Activated CD4-positive, alpha-beta T cell treated with anti-CD3 and anti-CD28 coated beads for 36 hours (primary cell): ENCODE measurements around the gene TRPM8. TPM values are rescaled to one million over a fixed set of nuclear protein-coding genes. Genes with fewer than 3 reads are reported as not detected.

Source experiments
- ATAC-seq: fragments of 200-7000 bp; cut with Tn5 transposase; one replicate; pipeline ENCODE4 v1.10.0; 2021; ENCODE audit warnings: mild to moderate bottlenecking, moderate library complexity
- CTCF ChIA-PET: fragments of 350-600 bp; sonication (Branson Sonifier 250); formaldehyde crosslinking; loops from one replicate; lab custom pipeline; 2021; ENCODE audit warnings: antibody characterized with exemption; lab: Charles Lee
- POLR2A ChIA-PET: fragments of 350-600 bp; sonication (Branson Sonifier 250); formaldehyde crosslinking; loops from one replicate; lab custom pipeline; 2021; ENCODE audit warnings: antibody characterized with exemption, inconsistent platforms; lab: Charles Lee
- DNase-seq: peaks from one replicate; pipeline ENCODE4 v3.0.0-alpha.2; 2020
- H3K27ac Mint-ChIP-seq: one replicate; pipeline ENCODE4 v1.8.0; 2021; ENCODE audit warnings: mixed read lengths
- H3K27me3 Mint-ChIP-seq: one replicate; pipeline ENCODE4 v1.8.0; 2021; ENCODE audit warnings: mixed read lengths
- H3K36me3 Mint-ChIP-seq: one replicate; pipeline ENCODE4 v1.8.0; 2021; ENCODE audit warnings: low read depth, mixed read lengths
- H3K4me1 Mint-ChIP-seq: one replicate; pipeline ENCODE4 v1.8.0; 2021; ENCODE audit warnings: mixed read lengths
- H3K4me3 Mint-ChIP-seq: one replicate; pipeline ENCODE4 v1.8.0; 2021; ENCODE audit warnings: mild to moderate bottlenecking, moderate library complexity, mixed read lengths
- H3K9me3 Mint-ChIP-seq: one replicate; pipeline ENCODE4 v1.8.0; 2021; ENCODE audit warnings: low read depth, mixed read lengths
- intact Hi-C, 2 experiments: fragments of 100-400 bp; cut with DNase I in 1 of 2; cut with micrococcal nuclease in 1 of 2; formaldehyde crosslinking; loops; one replicate each; pipeline versions ENCODE4 v1.14.2 to v1.15.1; 2022 to 2024; cut with DNase I, micrococcal nuclease
- total RNA-seq, 2 experiments: library from RNA; stranded (reverse); gene quantifications; one replicate each; pipeline ENCODE4 v1.2.3, GENCODE V29; 2021

The TRPM8 gene
- total RNA-seq, 2 experiments from 2014 or later, result not detected

- Mint-ChIP-seq H3K36me3 (no peaks in the 10 kb centered on the region), H3K4me1 (peaks cover 51% of the 10 kb centered on the region)
- POLR2A ChIA-PET, result no interaction called here
Observed at GRCh38 chr2:234027641-234028040, 110.5 kb downstream of the TRPM8 start.

GRCh38 chr2:234029150-234029733, 112.1 kb downstream of the TRPM8 start:
- peaks cover 2% of the 10 kb centered on the region for H3K36me3 Mint-ChIP-seq
- intact Hi-C loops, result loop anchor here in 1 of 2 experiments (5.0 kb wide), 1 partner anchor 37 kb away; no protein-coding TSS in a partner anchor
- DNase-seq (no peak), ATAC-seq (no peak)
- POLR2A ChIA-PET, result no interaction called here
- H3K27ac Mint-ChIP-seq, result no peak overlapping the region
- peaks cover 2% of the 10 kb centered on the region for H3K27me3 Mint-ChIP-seq
- H3K4me3 Mint-ChIP-seq, result no peak overlapping the region
- CTCF ChIA-PET, result interaction anchor here (0.7 kb wide), 1 partner anchor 358 kb away, joined by 3 read pairs; no protein-coding TSS in a partner anchor
- peaks cover 50% of the 10 kb centered on the region for H3K4me1 Mint-ChIP-seq
- peaks cover 7% of the 10 kb centered on the region for H3K9me3 Mint-ChIP-seq

More at GRCh38 chr2:234027641-234028040, 110.5 kb downstream of the TRPM8 start:
- intact Hi-C loops, result loop anchor here in 1 of 2 experiments (5.0 kb wide), 1 partner anchor 35 kb away; no protein-coding TSS in a partner anchor
- CTCF ChIA-PET, result interaction anchor here (0.5 to 0.7 kb wide), 2 partner anchors 68 to 92 kb away, joined by 3 to 4 read pairs; no protein-coding TSS in a partner anchor
- no peak for ATAC-seq
- Mint-ChIP-seq H3K4me3 (no peak overlapping the region), H3K9me3 (no peaks in the 10 kb centered on the region), H3K27ac (no peak overlapping the region), H3K27me3 (peaks cover 2% of the 10 kb centered on the region)
- no peak for DNase-seq

GRCh38 chr2:234031207-234031606, 114.0 kb downstream of the TRPM8 start:
- Mint-ChIP-seq H3K4me1 (peaks cover 36% of the 10 kb centered on the region), H3K36me3 (peaks cover 2% of the 10 kb centered on the region), H3K27ac (no peak overlapping the region), H3K4me3 (no peak overlapping the region), H3K27me3 (peaks cover 2% of the 10 kb centered on the region), H3K9me3 (peaks cover 9% of the 10 kb centered on the region)
- DNase-seq (no peak), ATAC-seq (no peak)
- ChIA-PET POLR2A (no interaction called here), CTCF (no interaction called here)
- intact Hi-C loops, result no loop called here

- intact Hi-C loops, result no loop called here
- H3K27ac Mint-ChIP-seq, result no peak overlapping the region
- CTCF ChIA-PET, result interaction anchor here (1.0 kb wide), 1 partner anchor 176 kb away, joined by 3 read pairs; no protein-coding TSS in a partner anchor
- H3K36me3 Mint-ChIP-seq, result peaks cover 2% of the 10 kb centered on the region
- POLR2A ChIA-PET, result no interaction called here
- ATAC-seq (peak; percentile 78), DNase-seq (peak; percentile 38)
- peaks cover 2% of the 10 kb centered on the region for H3K27me3 Mint-ChIP-seq
- H3K9me3 Mint-ChIP-seq, result peaks cover 9% of the 10 kb centered on the region
- H3K4me1 Mint-ChIP-seq, result peaks cover 26% of the 10 kb centered on the region
- H3K4me3 Mint-ChIP-seq, result no peak overlapping the region
Observed at GRCh38 chr2:234032279-234032856, 115.2 kb downstream of the TRPM8 start.

- intact Hi-C loops, result no loop called here
- ATAC-seq (no peak), DNase-seq (no peak)
- peaks cover 2% of the 10 kb centered on the region for H3K27me3 Mint-ChIP-seq
- H3K36me3 Mint-ChIP-seq, result peaks cover 2% of the 10 kb centered on the region
- peaks cover 9% of the 10 kb centered on the region for H3K9me3 Mint-ChIP-seq
- POLR2A ChIA-PET, result no interaction called here
- H3K27ac Mint-ChIP-seq, result no peak overlapping the region
- H3K4me3 Mint-ChIP-seq, result no peak overlapping the region
- CTCF ChIA-PET, result no interaction called here
- H3K4me1 Mint-ChIP-seq, result peaks cover 20% of the 10 kb centered on the region
Observed at GRCh38 chr2:234033174-234033573, 116.0 kb downstream of the TRPM8 start.

GRCh38 chr2:234033885-234034284, 116.7 kb downstream of the TRPM8 start:
- peaks cover 9% of the 10 kb centered on the region for H3K9me3 Mint-ChIP-seq
- CTCF ChIA-PET, result no interaction called here

GRCh38 chr2:234038076-234038802, 121.1 kb downstream of the TRPM8 start:
- POLR2A ChIA-PET, result no interaction called here

More at GRCh38 chr2:234033885-234034284, 116.7 kb downstream of the TRPM8 start:
- H3K4me1 Mint-ChIP-seq, result peaks cover 16% of the 10 kb centered on the region
- no peak overlapping the region for H3K4me3 Mint-ChIP-seq
- no peak for ATAC-seq
- no peak for DNase-seq
- no peaks in the 10 kb centered on the region for H3K27me3 Mint-ChIP-seq
- POLR2A ChIA-PET, result no interaction called here
- intact Hi-C loops, result no loop called here
- no peak overlapping the region for H3K27ac Mint-ChIP-seq
- peaks cover 2% of the 10 kb centered on the region for H3K36me3 Mint-ChIP-seq

GRCh38 chr2:234044157-234044556, 127.0 kb downstream of the TRPM8 start:
- Mint-ChIP-seq H3K27ac (no peak overlapping the region), H3K9me3 (no peaks in the 10 kb centered on the region), H3K27me3 (no peaks in the 10 kb centered on the region), H3K36me3 (no peaks in the 10 kb centered on the region), H3K4me1 (no peaks in the 10 kb centered on the region), H3K4me3 (no peak overlapping the region)
- intact Hi-C loops, result no loop called here
- ChIA-PET POLR2A (no interaction called here), CTCF (interaction anchor here (0.6 kb wide), 1 partner anchor 502 kb away, joined by 3 read pairs; no protein-coding TSS in a partner anchor)
- DNase-seq, result no peak
- ATAC-seq, result no peak

More at GRCh38 chr2:234038076-234038802, 121.1 kb downstream of the TRPM8 start:
- Mint-ChIP-seq H3K4me1 (no peaks in the 10 kb centered on the region), H3K27me3 (no peaks in the 10 kb centered on the region), H3K4me3 (no peak overlapping the region), H3K27ac (no peak overlapping the region), H3K36me3 (peaks cover 2% of the 10 kb centered on the region), H3K9me3 (peaks cover 8% of the 10 kb centered on the region)
- ATAC-seq (no peak), DNase-seq (no peak)
- CTCF ChIA-PET, result no interaction called here
- intact Hi-C loops, result no loop called here

- intact Hi-C loops, result no loop called here
- H3K36me3 Mint-ChIP-seq, result no peaks in the 10 kb centered on the region
- ChIA-PET CTCF (no interaction called here), POLR2A (no interaction called here)
- ATAC-seq (no peak), DNase-seq (no peak)
- H3K9me3 Mint-ChIP-seq, result no peaks in the 10 kb centered on the region
- no peak overlapping the region for H3K4me3 Mint-ChIP-seq
- H3K27ac Mint-ChIP-seq, result no peak overlapping the region
- H3K27me3 Mint-ChIP-seq, result no peaks in the 10 kb centered on the region
- peaks cover 3% of the 10 kb centered on the region for H3K4me1 Mint-ChIP-seq
Observed at GRCh38 chr2:234046521-234046920, 129.3 kb downstream of the TRPM8 start.

GRCh38 chr2:234047361-234047760, 130.2 kb downstream of the TRPM8 start:
- no peak for DNase-seq
- H3K27ac Mint-ChIP-seq, result no peak overlapping the region
- H3K4me3 Mint-ChIP-seq, result no peak overlapping the region
- intact Hi-C loops, result no loop called here
- no peak for ATAC-seq
- no peaks in the 10 kb centered on the region for H3K9me3 Mint-ChIP-seq
- H3K36me3 Mint-ChIP-seq, result no peaks in the 10 kb centered on the region
- peaks cover 5% of the 10 kb centered on the region for H3K4me1 Mint-ChIP-seq
- ChIA-PET CTCF (interaction anchor here (0.9 kb wide), 2 partner anchors 71 to 498 kb away, joined by 3 read pairs; no protein-coding TSS in a partner anchor), POLR2A (no interaction called here)
- no peaks in the 10 kb centered on the region for H3K27me3 Mint-ChIP-seq

- ATAC-seq (no peak), DNase-seq (no peak)
- intact Hi-C loops, result no loop called here
- ChIA-PET CTCF (interaction anchor here (0.6 to 0.9 kb wide), 3 partner anchors 71 to 513 kb away, joined by 3 to 4 read pairs (median 3); no protein-coding TSS in a partner anchor), POLR2A (no interaction called here)
- Mint-ChIP-seq H3K4me3 (no peak overlapping the region), H3K9me3 (no peaks in the 10 kb centered on the region), H3K4me1 (peaks cover 5% of the 10 kb centered on the region), H3K27ac (no peak overlapping the region), H3K27me3 (no peaks in the 10 kb centered on the region), H3K36me3 (no peaks in the 10 kb centered on the region)
Observed at GRCh38 chr2:234048049-234048448, 130.9 kb downstream of the TRPM8 start.
